Epithelial cell of proximal tubule (primary cell): Measurements from ENCODE around the gene PAQR4. TPM values are rescaled to one million over a fixed set of nuclear protein-coding genes. Genes with fewer than 3 reads are reported as not detected.
"Not testable (repeated sequence)": the region's sequence is repeated elsewhere in the genome, so short reads cannot be mapped to it uniquely, and the experiment has no call there.

ENCODE experiments used
- DNase-seq: peaks from one replicate; pipeline ENCODE4 v3.0.0-alpha.2; 2011; ENCODE audit warnings: low read depth
- H3K4me3 ChIP-seq: 2 replicates; pipeline ENCODE4 v1.5.1; 2011; ENCODE audit warnings: low read depth, mild to moderate bottlenecking, low read length
- CTCF ChIP-seq: conservative IDR thresholded peaks from 2 replicates; pipeline ENCODE4 v1.5.1; 2012; ENCODE audit warnings: low read depth, mild to moderate bottlenecking, low read length
- total RNA-seq: library from RNA; depleted of rRNA; stranded (reverse); fragments of >200 nt; gene quantifications from 2 replicates; pipeline ENCODE4 v1.2.3, GENCODE V29; 2015

PAQR4 gene
- total RNA-seq, 1 donor from 2014 or later, result 36.0 TPM

GRCh38 chr16:2934450-2934849 is 34.7 kb upstream of the PAQR4 start:
- no peak overlapping the region for H3K4me3 ChIP-seq
- TF ChIP-seq CTCF, result no peak
- DNase-seq, result no peak

DNA sequence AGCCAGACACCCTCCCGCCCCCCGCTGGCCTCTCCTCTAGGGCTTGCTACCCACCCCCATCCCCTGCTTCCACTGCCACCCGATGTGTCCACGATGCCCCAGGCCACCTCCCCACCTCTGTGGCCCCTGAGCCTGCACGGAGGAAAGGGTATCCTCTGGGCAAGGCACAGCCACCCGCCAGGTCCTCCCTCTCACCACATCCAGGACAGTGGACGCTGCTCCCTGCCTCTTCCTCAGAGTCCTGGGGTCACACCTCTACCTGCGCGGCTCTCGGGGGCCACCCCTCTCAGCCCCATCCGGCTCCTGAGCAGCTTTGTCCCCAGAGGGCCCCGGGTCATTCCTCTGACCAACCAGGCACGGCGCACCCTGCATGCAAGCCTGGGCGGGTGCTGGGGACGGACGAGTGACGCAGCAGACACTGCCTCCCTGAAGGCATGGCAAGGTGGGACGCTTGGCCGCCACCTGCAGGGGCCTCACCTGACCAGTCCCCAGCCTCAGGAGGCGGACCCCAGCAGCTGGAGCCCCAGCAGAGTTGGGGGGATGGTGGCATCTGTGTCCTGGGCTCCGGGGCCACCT is 32.6 kb upstream of the PAQR4 start:
- no peak for DNase-seq
- TF ChIP-seq CTCF, result no peak
- H3K4me3 ChIP-seq, result no peak overlapping the region

- no peak overlapping the region for H3K4me3 ChIP-seq
- no peak for TF ChIP-seq CTCF
- DNase-seq, result no peak
Observed at GRCh38 chr16:2937170-2937569, 32.0 kb upstream of the PAQR4 start.

- H3K4me3 ChIP-seq, result no peak overlapping the region
- DNase-seq, result no peak
- no peak for TF ChIP-seq CTCF
Observed at GRCh38 chr16:2938206-2938605, 30.9 kb upstream of the PAQR4 start.

GRCh38 chr16:2939968-2940367 is 29.2 kb upstream of the PAQR4 start:
- TF ChIP-seq CTCF, result no peak
- H3K4me3 ChIP-seq, result no peak overlapping the region
- DNase-seq, result no peak

DNA sequence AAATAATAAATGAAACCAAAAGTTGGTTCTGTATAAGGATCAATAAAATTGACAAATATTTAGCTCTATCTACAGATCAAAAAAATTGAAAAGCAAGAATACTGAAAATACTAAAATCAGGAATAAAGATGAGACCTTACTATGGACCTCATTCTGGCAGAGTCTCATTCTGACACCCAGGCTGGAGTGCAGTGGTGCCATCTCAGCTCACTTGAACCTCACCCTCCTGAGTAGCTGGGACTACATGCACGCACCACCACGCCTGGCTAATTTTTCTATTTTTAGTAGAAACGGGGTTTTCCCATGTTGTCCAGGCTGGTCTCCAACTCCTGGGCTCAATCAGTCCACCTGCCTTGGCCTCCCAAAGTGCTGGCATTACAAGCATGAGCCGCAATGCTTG is 27.1 kb upstream of the PAQR4 start:
- DNase-seq, result no peak
- TF ChIP-seq CTCF, result no peak
- H3K4me3 ChIP-seq, result no peak overlapping the region

DNA sequence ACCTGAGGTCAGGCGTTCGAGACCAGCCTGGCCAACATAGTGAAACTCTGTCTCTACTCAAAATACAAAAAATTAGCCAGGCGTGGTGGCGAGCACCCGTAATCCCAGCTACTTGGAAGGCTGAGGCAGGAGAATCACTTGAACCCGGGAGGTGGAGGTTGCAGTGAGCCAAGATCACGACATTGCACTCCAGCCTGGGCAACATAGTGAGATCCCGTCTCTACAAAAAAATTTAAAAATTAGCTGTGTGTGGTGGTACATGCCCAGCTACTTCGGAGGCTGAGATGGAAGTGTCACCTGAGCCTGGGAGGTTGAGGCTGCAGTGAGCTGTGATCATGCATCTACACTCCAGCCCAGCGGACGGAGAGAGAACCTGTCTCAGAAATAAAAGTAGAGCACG is 25.4 kb upstream of the PAQR4 start:
- H3K4me3 ChIP-seq, DNase-seq: not testable (repeated sequence)
